Metanephros (tissue), 1 donor: ENCODE results near the gene BRPF3. TPM values are rescaled to one million over a fixed set of nuclear protein-coding genes. Genes with fewer than 3 reads are reported as not detected.

Experiments used
- total RNA-seq: library from RNA; depleted of rRNA; stranded (reverse); fragments of >200 nt; gene quantifications from one replicate; pipeline ENCODE4 v1.2.3, GENCODE V29; 2014

The BRPF3 gene
- 27.7 TPM for total RNA-seq

DNA sequence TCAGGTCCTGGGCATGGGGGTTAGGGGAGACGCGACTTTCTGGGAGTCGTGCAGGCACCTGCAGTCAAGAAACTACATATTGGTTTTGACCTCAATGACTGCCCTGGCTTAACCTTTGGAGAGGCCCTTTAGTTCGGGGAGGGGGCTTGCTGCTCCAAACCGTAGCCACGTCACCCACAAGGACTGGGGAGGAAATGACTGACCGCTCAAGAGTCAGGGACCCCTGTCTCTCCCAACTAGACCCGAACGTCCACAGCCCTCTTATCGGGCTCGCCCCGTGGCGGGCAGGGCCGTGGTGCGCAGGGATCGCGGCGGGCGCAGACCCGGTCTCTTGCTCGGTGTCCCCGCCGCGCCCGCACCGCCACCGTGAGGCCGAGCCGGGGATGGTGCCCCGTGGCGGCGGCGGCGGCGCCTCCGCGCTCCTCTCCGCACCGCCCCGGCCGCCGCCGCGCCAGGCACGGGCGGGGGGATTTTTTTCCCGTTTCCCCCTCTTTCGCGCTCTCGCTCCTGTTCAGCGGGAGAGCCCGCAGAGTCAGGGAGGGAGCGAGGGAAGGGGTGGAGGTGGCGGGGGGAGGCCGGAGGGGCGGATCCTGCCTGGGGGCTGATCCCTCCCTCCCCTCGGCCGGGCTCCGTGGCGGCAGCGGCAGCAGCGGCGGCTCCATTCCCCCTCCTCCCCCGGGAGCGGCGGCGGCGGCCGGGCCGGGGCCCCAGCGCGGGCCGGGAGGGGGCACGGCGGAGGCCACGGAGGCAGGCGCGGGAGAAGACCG lies at the start of gene BRPF3:
TSS of gene BRPF3 (plus strand) at position 632 of the 767 bp plus-strand sequence. CDS start 3,579 bp downstream, outside the sequence.

GRCh38 chr6:36269834-36270705 lies 73.5 kb downstream of the BRPF3 start, which contains the start of gene PNPLA1:
Gene PNPLA1 (plus strand): TSS chr6:36270060. CDS start chr6:36270460, 400 bp downstream.

Other genes starting within 250 kb of the BRPF3 start
- 0.29 TPM for gene SLC26A8, start 172.1 kb upstream of the BRPF3 start, total RNA-seq
- gene MAPK14, start 168.9 kb upstream of the BRPF3 start, total RNA-seq, result 61.2 TPM
- 14.3 TPM for gene MAPK13, start 66.2 kb upstream of the BRPF3 start, total RNA-seq
- 1.1 TPM for gene PNPLA1, start 73.3 kb downstream of the BRPF3 start, total RNA-seq
- 0.58 TPM for gene BNIP5, start 140.1 kb downstream of the BRPF3 start, total RNA-seq
- 0.29 TPM for gene ETV7, start 190.9 kb downstream of the BRPF3 start, total RNA-seq
- gene PXT1, start 246.1 kb downstream of the BRPF3 start, total RNA-seq, result not detected
- 51.4 TPM for gene KCTD20, start 246.3 kb downstream of the BRPF3 start, total RNA-seq